Brain microvascular endothelial cell (primary cell): ENCODE data around the gene TMEM270.

Experiments
- DNase-seq: peaks from one replicate; pipeline ENCODE4 v3.0.0-alpha.2; 2020
- H3K27ac ChIP-seq: fragments of 250-450 bp; sonication (Bioruptor Pico); 2 replicates; pipeline ENCODE4 v1.5.1; 2020; ENCODE audit warnings: mild to moderate bottlenecking, moderate library complexity
- H3K27me3 ChIP-seq: fragments of 250-450 bp; sonication (Bioruptor Pico); replicated peaks from 2 replicates; pipeline ENCODE4 v1.5.1; 2020; ENCODE audit warnings: mild to moderate bottlenecking
- H3K36me3 ChIP-seq: fragments of 250-450 bp; sonication (Bioruptor Pico); replicated peaks from 2 replicates; pipeline ENCODE4 v1.5.1; 2020; ENCODE audit warnings: mild to moderate bottlenecking
- H3K4me3 ChIP-seq: 2 replicates; pipeline ENCODE4 v1.5.1; 2011; ENCODE audit warnings: low read depth, mild to moderate bottlenecking, control low read depth, low read length, moderate library complexity
- in situ Hi-C: cut with HindIII; loops from 2 replicates; pipeline ENCODE4 v1.10.0; 2017; ENCODE audit warnings: low sequenced_read_pairs, low pct_ligation_motif_present
- TF ChIP-seq, protein P1 (sequence below): IDR thresholded peaks from 2 replicates; pipeline ENCODE4 v1.5.1; 2011; ENCODE audit warnings: low read depth, mild to moderate bottlenecking, moderate library complexity, low read length, control low read depth, inconsistent platforms; ENCODE audit errors: missing control alignments

The TMEM270 gene

GRCh38 chr7:73903321-73904218 lies 42.6 kb downstream of the TMEM270 start:
- TF ChIP-seq, protein P1, sequence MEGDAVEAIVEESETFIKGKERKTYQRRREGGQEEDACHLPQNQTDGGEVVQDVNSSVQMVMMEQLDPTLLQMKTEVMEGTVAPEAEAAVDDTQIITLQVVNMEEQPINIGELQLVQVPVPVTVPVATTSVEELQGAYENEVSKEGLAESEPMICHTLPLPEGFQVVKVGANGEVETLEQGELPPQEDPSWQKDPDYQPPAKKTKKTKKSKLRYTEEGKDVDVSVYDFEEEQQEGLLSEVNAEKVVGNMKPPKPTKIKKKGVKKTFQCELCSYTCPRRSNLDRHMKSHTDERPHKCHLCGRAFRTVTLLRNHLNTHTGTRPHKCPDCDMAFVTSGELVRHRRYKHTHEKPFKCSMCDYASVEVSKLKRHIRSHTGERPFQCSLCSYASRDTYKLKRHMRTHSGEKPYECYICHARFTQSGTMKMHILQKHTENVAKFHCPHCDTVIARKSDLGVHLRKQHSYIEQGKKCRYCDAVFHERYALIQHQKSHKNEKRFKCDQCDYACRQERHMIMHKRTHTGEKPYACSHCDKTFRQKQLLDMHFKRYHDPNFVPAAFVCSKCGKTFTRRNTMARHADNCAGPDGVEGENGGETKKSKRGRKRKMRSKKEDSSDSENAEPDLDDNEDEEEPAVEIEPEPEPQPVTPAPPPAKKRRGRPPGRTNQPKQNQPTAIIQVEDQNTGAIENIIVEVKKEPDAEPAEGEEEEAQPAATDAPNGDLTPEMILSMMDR, result no peak
- in situ Hi-C loops, result no loop called here
- H3K36me3 ChIP-seq, result no peaks in the 10 kb centered on the region
- no peak for DNase-seq
- no peaks in the 10 kb centered on the region for H3K27me3 ChIP-seq
- H3K4me3 ChIP-seq, result no peak overlapping the region
- H3K27ac ChIP-seq, result no peak overlapping the region

GRCh38 chr7:73904219-73905137 lies 43.5 kb downstream of the TMEM270 start:
- Histone ChIP-seq H3K27ac (no peak overlapping the region), H3K36me3 (no peaks in the 10 kb centered on the region), H3K4me3 (no peak overlapping the region), H3K27me3 (no peaks in the 10 kb centered on the region)
- TF ChIP-seq, protein P1, result no peak
- no peak for DNase-seq
- in situ Hi-C loops, result no loop called here

DNA sequence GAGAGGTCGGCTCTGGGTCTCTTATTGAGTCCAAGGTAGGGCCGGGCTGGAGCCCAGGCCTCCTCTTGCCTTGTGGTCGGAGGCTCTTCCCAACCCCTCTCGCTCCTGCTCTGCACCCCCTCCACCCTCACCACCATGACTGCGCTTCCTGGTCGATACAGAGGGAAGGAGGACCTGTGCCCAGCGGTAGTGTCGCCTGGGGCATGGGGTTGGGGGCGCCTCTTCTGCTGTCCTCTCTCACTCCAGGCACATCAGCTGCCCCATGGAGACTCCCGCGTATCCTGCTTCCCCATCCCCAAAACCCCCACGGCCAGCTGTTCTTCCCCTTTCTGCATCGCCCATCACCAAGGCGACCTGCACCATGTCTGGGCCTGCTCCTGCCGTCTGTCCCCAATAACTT lies 44.4 kb downstream of the TMEM270 start:
- no peaks in the 10 kb centered on the region for H3K27me3 ChIP-seq
- TF ChIP-seq, protein P1, result no peak
- DNase-seq, result no peak
- H3K4me3 ChIP-seq, result no peak overlapping the region
- no peak overlapping the region for H3K27ac ChIP-seq
- in situ Hi-C loops, result no loop called here
- no peaks in the 10 kb centered on the region for H3K36me3 ChIP-seq

DNA sequence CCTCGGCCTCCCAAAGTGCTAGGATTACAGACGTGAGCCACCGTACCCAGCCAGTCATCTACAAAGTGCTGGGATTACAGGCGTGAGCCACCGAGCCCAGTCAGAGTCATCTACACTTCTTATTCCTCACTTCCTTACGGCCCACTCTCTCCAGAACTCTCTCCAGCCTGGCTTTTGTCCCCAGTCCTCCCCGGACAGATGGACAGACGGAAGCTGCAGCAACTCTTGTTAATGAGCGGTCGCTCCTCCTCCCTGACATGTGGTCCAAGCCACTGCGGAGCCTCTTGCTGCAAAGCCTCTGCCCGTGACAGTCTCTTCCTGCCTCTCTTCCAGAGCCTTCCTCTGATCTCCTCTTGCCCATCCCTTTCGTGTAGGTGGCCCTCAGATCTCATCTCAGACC lies 45.9 kb downstream of the TMEM270 start:
- no peak overlapping the region for H3K4me3 ChIP-seq
- TF ChIP-seq, protein P1, result no peak
- H3K27ac ChIP-seq, result no peak overlapping the region
- in situ Hi-C loops, result no loop called here
- H3K36me3 ChIP-seq, result no peaks in the 10 kb centered on the region
- no peak for DNase-seq
- H3K27me3 ChIP-seq, result no peaks in the 10 kb centered on the region

DNA sequence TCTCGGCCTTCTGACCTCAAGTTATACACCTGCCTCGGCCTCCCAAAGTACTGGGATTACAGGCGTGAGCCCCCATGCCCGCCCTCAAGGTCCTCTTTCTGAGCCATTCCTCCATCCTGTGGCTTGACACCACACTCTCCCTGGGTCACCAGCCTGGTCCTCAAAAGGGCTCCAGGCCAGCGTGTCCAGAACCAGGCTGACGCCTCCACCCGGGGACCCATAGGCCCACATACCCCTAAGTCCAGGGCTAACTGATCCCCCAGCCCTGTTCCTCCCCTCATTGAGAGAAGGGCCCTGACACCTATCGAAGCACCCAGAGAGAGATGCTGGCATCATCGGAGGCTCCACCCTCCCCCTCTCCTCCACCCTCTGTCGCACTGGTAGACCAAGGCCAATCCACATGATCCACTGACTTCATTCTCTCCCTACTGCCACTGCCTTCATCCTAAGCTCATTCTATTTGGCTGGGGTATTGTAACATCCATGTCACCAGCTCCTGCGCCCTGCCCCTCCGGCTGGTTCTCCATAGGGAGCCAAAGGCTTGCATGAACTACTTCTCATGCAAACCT lies 46.7 kb downstream of the TMEM270 start:
- DNase-seq, result no peak
- Histone ChIP-seq H3K36me3 (no peaks in the 10 kb centered on the region), H3K27ac (no peak overlapping the region), H3K27me3 (no peaks in the 10 kb centered on the region), H3K4me3 (no peak overlapping the region)
- in situ Hi-C loops, result no loop called here
- TF ChIP-seq, protein P1, result no peak
